HG02970 (cell line): Measurements from ENCODE around the gene KCTD20.
"Not testable (repeated sequence)": the region's sequence is repeated elsewhere in the genome, so short reads cannot be mapped to it uniquely, and the experiment has no call there.

Source experiments
- ATAC-seq: cut with Tn5 transposase; IDR thresholded peaks from one replicate; pipeline ENCODE4 v1.9.1; 2021; ENCODE audit warnings: mild to moderate bottlenecking, moderate library complexity, moderate number of reproducible peaks; ENCODE audit not compliant: unreplicated experiment, low FRiP score

Gene KCTD20

DNA sequence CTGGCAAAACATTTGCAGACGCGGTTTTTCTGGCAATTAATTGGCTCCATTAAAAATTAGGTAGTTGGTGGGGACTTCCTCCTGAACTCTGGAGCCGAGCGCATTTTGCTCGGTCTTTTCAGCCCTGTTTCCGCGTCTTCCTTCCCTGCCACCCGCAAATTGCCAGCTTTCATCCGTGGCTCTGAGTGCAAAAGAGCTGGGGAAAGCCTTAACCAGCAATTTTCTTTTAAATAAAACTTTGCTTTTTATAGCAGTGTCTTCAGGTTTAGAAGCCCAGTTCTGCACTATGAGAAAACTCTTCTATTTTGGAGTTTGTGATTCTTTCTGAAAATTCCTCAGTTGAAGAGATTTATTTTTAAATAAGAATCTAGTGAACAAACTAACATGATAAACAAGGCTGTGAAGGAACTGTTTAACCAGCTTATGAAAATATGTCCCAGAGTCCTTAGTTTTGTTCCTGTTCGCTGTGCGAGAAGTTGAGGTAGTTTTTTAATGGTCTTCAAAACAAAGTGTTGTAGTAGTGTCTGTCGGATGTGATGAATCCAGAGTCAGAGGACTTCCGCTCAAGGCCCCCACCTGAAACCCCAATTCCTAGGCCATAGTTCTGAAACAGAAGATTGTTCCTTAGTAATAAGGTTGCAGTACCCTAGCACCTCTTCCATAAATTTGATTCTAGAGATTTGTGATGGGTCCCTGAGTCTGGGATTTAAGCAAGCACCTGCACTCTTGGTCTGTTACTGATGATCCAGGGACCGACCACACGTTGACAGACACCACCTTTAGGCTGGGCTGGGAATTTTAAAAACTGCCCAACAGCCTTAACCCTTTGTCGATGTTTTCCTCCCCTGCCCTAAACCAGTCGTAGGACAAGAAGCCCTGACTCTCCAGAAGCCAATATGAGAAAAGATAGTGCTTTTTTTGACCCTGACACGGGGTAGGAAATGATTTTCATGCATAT lies 950 bp downstream of the KCTD20 start:
- no peak for ATAC-seq

DNA sequence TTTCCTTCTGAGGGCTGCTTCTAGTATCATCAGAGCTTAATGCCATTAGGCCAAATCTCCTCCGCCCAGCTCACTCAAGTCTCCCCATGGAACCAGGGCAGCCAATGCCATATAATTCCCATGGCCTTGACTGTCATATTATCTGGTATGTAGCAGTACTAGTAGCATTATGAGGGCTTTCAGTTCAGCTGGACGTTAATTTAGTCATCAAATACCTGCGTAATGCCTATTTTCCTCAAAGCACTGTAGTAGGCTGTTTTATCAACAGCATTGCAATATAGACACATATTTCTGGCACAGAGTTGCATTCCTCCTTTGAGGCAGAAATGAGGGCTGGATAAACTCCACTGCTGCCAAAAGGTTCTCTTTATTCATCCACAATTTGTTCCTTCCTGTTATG lies 1.7 kb downstream of the KCTD20 start:
- no peak for ATAC-seq

GRCh38 chr6:36445621-36446020 lies 2.8 kb downstream of the KCTD20 start:
- no peak for ATAC-seq

GRCh38 chr6:36449173-36449572 lies 6.4 kb downstream of the KCTD20 start:
- not testable (repeated sequence) for ATAC-seq

DNA sequence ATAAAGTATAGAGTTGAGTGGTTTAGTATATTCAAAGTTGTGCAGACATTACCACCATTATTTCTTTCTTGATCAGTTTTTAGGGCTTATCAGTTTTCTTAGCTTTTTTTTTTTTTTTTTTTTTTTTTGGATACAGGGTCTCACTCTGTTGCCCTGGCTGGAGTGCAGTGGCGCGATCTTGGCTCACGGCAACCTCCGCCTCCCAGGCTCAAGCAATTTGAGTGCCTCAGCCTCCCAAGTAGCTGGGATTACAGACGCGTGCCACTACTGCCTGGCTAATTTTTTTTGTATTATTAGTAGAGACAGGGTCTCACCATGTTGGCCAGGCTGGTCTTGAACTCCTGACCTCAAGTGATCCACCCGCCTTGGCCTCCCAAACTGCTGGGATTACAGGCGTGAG lies 10.1 kb downstream of the KCTD20 start:
- not testable (repeated sequence) for ATAC-seq

DNA sequence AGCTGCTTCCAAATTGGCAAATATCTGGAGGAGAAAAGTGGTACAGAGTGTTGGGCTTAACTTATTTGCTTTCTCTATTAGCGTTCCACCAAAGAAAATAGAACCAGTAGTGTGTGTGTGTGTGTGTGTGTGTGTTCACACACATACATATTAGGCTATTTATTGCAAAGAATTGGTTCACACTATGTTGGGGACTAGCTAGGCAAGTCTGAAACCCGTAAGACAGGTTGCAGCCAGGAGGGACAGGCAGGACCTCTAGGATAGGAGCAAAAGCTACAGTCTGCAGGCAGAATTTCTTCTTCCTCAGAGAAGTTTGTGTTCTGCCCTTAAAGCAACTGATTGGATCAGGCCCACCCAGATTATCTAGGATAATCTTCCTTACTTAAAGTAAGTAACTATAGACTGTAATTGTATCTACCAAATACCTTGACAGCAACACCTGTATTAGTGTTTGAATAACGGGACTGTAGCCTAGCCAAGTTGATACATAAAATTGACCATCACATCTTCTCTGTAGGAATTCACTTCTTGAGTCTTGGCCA lies 12.8 kb downstream of the KCTD20 start:
- no peak for ATAC-seq

GRCh38 chr6:36459501-36459900 lies 16.7 kb downstream of the KCTD20 start:
- ATAC-seq = no peak

DNA sequence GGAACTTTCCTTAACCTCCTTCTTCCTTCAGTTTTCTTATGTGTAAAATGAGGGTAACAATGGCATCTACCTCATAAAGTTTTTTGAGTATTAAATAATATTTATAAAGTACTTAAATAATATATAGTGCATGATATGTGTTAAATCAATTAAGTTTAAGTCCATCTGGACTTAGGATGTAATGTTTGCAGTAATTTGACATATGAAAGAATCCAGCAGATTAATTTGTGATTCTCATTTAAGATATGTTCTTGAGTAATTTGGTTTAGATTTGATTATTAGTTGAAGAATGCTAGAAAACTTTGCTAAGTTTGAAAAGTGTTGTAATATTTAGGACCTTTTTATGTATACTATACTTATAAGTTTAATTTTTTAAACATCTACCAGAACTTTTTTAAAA lies 18.1 kb downstream of the KCTD20 start:
- no peak for ATAC-seq

DNA sequence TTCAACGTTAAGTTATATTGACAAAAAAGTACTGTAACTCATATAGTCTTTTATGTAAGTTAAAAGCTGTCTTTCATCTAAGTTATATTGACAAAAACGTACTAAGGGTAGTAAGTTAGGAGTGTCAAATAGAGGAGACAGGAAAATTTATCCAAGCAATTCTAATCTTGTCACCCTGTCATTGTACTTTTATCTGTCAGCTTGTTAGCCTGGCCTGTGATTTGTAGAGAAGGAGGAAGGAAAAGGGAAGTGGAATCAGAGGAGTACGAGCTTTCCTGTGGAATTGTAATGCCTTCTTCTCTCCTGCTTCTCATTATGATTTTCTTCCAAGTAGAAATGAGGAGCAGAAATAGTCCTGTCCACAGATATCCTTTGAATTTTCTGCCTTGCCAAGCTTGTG lies 18.8 kb downstream of the KCTD20 start:
- ATAC-seq = no peak

- no peak for ATAC-seq
These were observed 20.9 kb downstream of the KCTD20 start for GRCh38 chr6:36463676-36464075.

GRCh38 chr6:36464233-36464632 lies 21.4 kb downstream of the KCTD20 start:
- no peak for ATAC-seq

GRCh38 chr6:36467625-36468024 lies 24.8 kb downstream of the KCTD20 start:
- no peak for ATAC-seq

DNA sequence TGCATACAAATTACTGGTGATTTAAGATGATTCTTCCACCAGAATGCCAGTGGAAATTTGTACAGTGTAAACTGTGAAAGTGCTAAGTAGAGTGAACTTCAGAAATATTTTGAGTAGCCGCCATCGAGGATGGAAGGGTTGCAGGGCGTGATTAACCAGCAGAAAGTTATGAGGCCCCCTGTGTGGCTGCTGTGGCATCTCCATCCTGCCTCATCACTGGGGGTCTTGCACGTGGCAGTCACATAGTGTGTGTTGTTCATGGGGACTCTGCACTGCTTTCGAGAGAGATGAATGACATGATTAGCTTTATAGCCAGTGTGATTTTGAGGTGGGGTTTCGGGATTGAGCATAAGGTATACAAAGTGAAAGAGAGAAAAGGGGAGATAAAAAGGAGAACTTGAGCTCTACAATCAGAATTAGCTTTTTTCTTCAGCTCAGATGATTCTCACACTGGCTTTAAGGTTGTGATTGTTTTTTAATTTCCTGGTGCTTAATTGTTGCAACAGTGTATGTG lies 26.4 kb downstream of the KCTD20 start:
- no peak for ATAC-seq

DNA sequence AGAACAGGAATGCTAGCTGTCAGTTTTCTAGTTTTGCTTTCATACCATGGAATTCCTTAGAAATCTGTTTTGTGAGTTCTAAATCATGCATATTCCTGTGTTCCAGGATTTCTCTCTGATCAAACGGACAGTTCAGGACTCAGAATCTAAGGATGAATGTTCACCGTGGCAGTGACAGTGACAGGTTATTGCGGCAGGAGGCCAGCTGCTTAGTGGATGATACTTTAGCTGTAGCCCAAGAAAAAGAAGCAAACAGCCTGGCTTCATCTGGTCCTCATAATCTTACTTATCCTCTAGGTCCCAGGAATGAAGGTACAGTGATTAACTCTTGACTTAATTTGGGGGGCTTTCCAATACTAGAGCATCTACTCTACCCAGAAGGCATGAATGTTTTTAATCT lies 27.1 kb downstream of the KCTD20 start:
- ATAC-seq = no peak

- no peak for ATAC-seq
These were observed 35.3 kb downstream of the KCTD20 start for GRCh38 chr6:36478051-36478526.

DNA sequence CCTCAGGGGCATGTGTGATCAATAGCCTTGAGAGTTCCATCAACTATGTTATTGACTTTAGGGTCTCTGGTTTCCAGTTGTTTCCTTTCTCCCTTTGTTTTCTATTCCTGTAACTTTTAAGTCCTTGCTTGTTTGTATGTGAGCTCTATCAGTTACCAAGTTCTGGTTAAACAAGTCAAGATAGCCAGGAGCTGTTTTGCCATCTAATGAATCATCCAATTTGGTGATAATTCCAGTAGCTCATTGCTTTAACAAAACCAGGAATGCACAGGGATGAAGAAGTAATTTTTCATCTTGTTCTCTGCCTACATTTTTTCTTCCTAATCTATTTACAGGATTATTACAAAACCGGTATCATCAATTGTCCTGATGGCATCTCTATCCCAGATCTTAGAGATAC lies 36.5 kb downstream of the KCTD20 start:
- no peak for ATAC-seq

DNA sequence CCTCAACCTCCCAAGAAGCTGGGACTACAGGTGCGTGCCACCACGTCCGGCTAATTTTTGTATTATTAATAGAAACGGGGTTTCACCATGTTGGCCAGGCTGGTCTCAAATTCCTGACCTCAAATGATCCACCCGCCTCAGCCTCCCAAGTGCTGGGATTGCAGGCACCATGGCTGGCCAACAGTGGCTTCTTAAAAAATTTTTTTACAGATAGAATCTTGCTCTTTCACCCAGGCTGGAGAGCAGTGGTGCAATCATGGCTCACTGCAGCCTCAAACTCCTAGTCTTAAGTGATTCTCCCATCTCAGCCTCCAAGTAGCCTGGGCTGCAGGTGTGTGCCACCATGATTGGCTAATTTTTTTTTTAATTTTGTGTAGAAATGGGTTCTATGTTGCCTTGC lies 40.5 kb downstream of the KCTD20 start:
- ATAC-seq = not testable (repeated sequence)

DNA sequence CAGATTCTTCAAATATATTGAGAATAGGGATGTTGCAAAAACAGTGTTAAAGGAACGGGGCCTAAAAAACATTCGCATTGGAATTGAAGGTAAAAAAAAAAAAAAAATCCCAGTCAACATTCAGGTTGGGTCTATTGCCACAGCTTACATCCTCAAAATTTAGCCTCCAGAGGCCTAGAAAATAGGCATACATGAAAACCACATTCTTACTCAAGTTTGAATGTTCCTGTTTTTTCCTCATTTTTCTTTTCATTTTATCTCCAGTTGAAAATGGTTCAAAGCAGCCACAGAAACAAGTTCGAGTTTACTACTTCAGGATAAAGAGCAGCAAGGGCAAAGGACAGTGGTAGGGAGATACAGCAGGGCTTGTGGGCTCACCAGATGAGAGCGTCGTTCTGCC lies 41.9 kb downstream of the KCTD20 start:
- no peak for ATAC-seq

DNA sequence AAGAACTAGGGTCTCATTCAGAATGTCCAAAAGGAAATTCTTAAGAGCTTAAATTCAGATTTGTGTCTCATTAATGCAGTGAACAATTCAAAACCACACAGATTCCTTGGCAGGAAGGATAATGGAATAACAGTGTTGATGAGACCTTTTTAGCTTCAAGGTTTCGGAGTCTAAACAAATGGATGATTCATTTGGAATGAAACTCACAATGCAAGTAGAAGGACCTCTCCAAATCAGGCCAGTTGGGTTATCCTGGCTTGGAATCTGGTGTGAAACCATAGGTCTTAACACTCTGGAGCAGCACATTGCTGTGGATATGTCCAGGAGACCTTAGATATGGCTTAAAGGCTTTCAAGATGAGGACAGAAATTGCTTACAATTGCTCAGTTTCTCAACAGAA lies 44.9 kb downstream of the KCTD20 start:
- no peak for ATAC-seq

DNA sequence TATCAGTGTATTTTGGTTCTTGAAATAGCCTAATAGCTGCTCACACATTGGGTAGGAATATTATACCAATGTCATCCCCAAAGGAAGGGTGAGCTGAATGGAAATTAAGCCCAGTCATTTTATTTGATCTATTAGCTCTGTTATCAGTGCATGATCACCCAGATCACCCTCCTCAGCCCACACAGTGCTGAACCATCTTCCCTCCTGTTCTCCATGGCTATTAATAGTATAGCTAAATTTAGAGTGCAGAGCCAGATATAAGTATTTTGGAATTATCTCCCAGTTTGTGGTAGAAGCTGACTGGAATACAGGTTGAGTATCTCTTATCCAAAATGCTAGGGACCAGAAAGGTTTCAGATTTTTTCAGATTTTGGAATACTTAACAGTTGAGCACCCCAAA lies 45.4 kb downstream of the KCTD20 start:
- ATAC-seq = no peak

- ATAC-seq = no peak
These were observed 46.6 kb downstream of the KCTD20 start for GRCh38 chr6:36489426-36489825.
